ENCODE results near the gene DCAF12L1. TPM values are rescaled to one million over a fixed set of nuclear protein-coding genes. Genes with fewer than 3 reads are reported as not detected.

The DCAF12L1 gene
- polyA plus RNA-seq: not detected in 3 replicates
- not detected for polyA plus RNA-seq (2011; ENCODE audit: low read depth)
- not detected in 2 replicates for polyA plus RNA-seq (2011; cell fraction: cytosol; rRNA removed)
- not detected in 2 replicates for polyA plus RNA-seq (2011; cell fraction: nucleus; rRNA removed)
- polyA plus RNA-seq (2012; ENCODE audit: low replicate concordance): not detected in 2 replicates
- not detected in 3 replicates for polyA minus RNA-seq
- not detected for polyA minus RNA-seq (2011; cell fraction: cytosol; rRNA and poly(A)+ RNA removed)
- not detected in 2 replicates for polyA minus RNA-seq (2011; cell fraction: nucleus; rRNA and poly(A)+ RNA removed)

GRCh38 chrX:126552313-126553022 is at the start of gene DCAF12L1:
DCAF12L1 (minus strand) TSS chrX:126552814; CDS start chrX:126552608, 206 bp downstream.
- DNase-seq (ENCODE audit: low read depth, low spot score): no peak

GRCh38 chrX:126580877-126581276 is 28.3 kb upstream of the DCAF12L1 start:
- FAIRE-seq (no peak), DNase-seq (ENCODE audit: low read depth, low spot score) (no peak)
- Histone ChIP-seq H3K79me2 (ENCODE audit: control insufficient read depth, insufficient read depth, low read length) (no peaks in the 10 kb centered on the region), H3K4me1 (ENCODE audit: control insufficient read depth, extremely low read depth, insufficient read depth, low read length) (no peaks in the 10 kb centered on the region), H3K4me2 (ENCODE audit: control insufficient read depth, extremely low read depth, insufficient read depth, low read depth, low read length) (no peak overlapping the region), H3K36me3 (ENCODE audit: control insufficient read depth in 2 of 2, extremely low read depth in 1 of 2, insufficient read depth in 2 of 2, low read length in 2 of 2) (no peaks in the 10 kb centered on the region), H3K27ac (ENCODE audit: control insufficient read depth, insufficient read depth, low read length) (no peak overlapping the region), H3K27me3 (ENCODE audit: control insufficient read depth, extremely low read depth, insufficient read depth, low read length) (no peaks in the 10 kb centered on the region), H2AFZ (ENCODE audit: control insufficient read depth, low read length) (no peak overlapping the region), H3K9ac (ENCODE audit: control insufficient read depth, extremely low read depth, insufficient read depth, low read length) (no peak overlapping the region), H3K9me1 (ENCODE audit: control insufficient read depth, extremely low read depth, insufficient read depth, low read length) (no peaks in the 10 kb centered on the region), H3K4me3 (ENCODE audit: control insufficient read depth in 2 of 3, extremely low read depth in 1 of 3, insufficient read depth in 2 of 3, low read depth in 1 of 3, low read length in 3 of 3) (no peak overlapping the region), H3K9me3 (ENCODE audit: control insufficient read depth, low read depth, low read length) (no peaks in the 10 kb centered on the region), H4K20me1 (ENCODE audit: control insufficient read depth, extremely low read depth, insufficient read depth, low read length) (no peaks in the 10 kb centered on the region)
- dilution Hi-C loops (cut with MboI; ENCODE audit: extremely low pct_ligation_motif_present, low sequenced_read_pairs): no loop called here
- no peak for TF ChIP-seq CTCF (optimal IDR thresholded peaks at IDR 0.05 in 1 of 3, IDR thresholded peaks at IDR 0.05 in 1 of 3, conservative IDR thresholded peaks at IDR 0.05 in 1 of 3; ENCODE audit: extremely low read depth in 1 of 3, insufficient read depth in 2 of 3, low read length in 3 of 3)
- no peak for TF ChIP-seq EZH2 (IDR thresholded peaks at IDR 0.05; ENCODE audit: low read length)

More at GRCh38 chrX:126552313-126553022, at the start of gene DCAF12L1:
- H3K4me2 ChIP-seq (ENCODE audit: control insufficient read depth, extremely low read depth, insufficient read depth, low read depth, low read length): no peak within 1 kb of the TSS
- no peaks in the 10 kb centered on the region for H3K36me3 ChIP-seq (ENCODE audit: control insufficient read depth in 2 of 2, extremely low read depth in 1 of 2, insufficient read depth in 2 of 2, low read length in 2 of 2)
- H4K20me1 ChIP-seq (ENCODE audit: control insufficient read depth, extremely low read depth, insufficient read depth, low read length): no peaks in the 10 kb centered on the region
- H3K27me3 ChIP-seq (ENCODE audit: control insufficient read depth, extremely low read depth, insufficient read depth, low read length): no peaks in the 10 kb centered on the region
- dilution Hi-C loops (cut with MboI; ENCODE audit: extremely low pct_ligation_motif_present, low sequenced_read_pairs): no loop called here
- no peak within 1 kb of the TSS for H2AFZ ChIP-seq (ENCODE audit: control insufficient read depth, low read length)
- H3K27ac ChIP-seq (ENCODE audit: control insufficient read depth, insufficient read depth, low read length): no peak within 1 kb of the TSS
- no peak for FAIRE-seq
- no peak within 1 kb of the TSS for H3K9ac ChIP-seq (ENCODE audit: control insufficient read depth, extremely low read depth, insufficient read depth, low read length)
- no peaks in the 10 kb centered on the region for H3K79me2 ChIP-seq (ENCODE audit: control insufficient read depth, insufficient read depth, low read length)
- TF ChIP-seq CTCF (optimal IDR thresholded peaks at IDR 0.05 in 1 of 3, IDR thresholded peaks at IDR 0.05 in 1 of 3, conservative IDR thresholded peaks at IDR 0.05 in 1 of 3; ENCODE audit: extremely low read depth in 1 of 3, insufficient read depth in 2 of 3, low read length in 3 of 3) (no peak), EZH2 (IDR thresholded peaks at IDR 0.05; ENCODE audit: low read length) (no peak)
- H3K9me1 ChIP-seq (ENCODE audit: control insufficient read depth, extremely low read depth, insufficient read depth, low read length): no peaks in the 10 kb centered on the region
- H3K4me3 ChIP-seq (ENCODE audit: control insufficient read depth in 2 of 3, extremely low read depth in 1 of 3, insufficient read depth in 2 of 3, low read depth in 1 of 3, low read length in 3 of 3): no peak within 1 kb of the TSS
- H3K9me3 ChIP-seq (ENCODE audit: control insufficient read depth, low read depth, low read length): peaks cover 3% of the 10 kb centered on the region
- no peaks in the 10 kb centered on the region for H3K4me1 ChIP-seq (ENCODE audit: control insufficient read depth, extremely low read depth, insufficient read depth, low read length)
